ENCODE results near the gene CEPT1. TPM values are rescaled to one million over a fixed set of nuclear protein-coding genes. Genes with fewer than 3 reads are reported as not detected.
"Not testable (repeated sequence)": the region's sequence is repeated elsewhere in the genome, so short reads cannot be mapped to it uniquely, and the experiment has no call there.

The CEPT1 gene
- polyA plus RNA-seq, 1 donor from 2014 or later = 47.4 TPM

- H3K27ac Mint-ChIP-seq = peak overlapping the region; percentile 90 to 97 (median 95)
- peaks cover 1% of the 10 kb centered on the region for H3K27me3 Mint-ChIP-seq
- peaks cover 2% of the 10 kb centered on the region for H3K36me3 Mint-ChIP-seq
- peak overlapping the region; percentile 85 to 95 (median 92) for H3K4me3 Mint-ChIP-seq
- peaks cover 56 to 73% (median 67%) of the 10 kb centered on the region in 3 donors for H3K4me1 Mint-ChIP-seq
- H3K9me3 Mint-ChIP-seq = peaks cover 0 to 4% (median 0%) of the 10 kb centered on the region in 3 donors
These were observed 62.9 kb downstream of the CEPT1 start for GRCh38 chr1:111202707-111203623.

GRCh38 chr1:111203681-111204200 is 63.7 kb downstream of the CEPT1 start:
- Mint-ChIP-seq H3K27ac (peak overlapping the region; percentile 90 to 97 (median 95)), H3K4me1 (peaks cover 50 to 73% (median 66%) of the 10 kb centered on the region in 3 donors), H3K27me3 (peaks cover 1% of the 10 kb centered on the region), H3K4me3 (peak overlapping the region; percentile 85 to 95 (median 92)), H3K9me3 (peaks cover 0 to 4% (median 0%) of the 10 kb centered on the region in 3 donors), H3K36me3 (peaks cover 2% of the 10 kb centered on the region)

- H3K4me1 Mint-ChIP-seq = peaks cover 50 to 72% (median 60%) of the 10 kb centered on the region in 3 donors
- peaks cover 2% of the 10 kb centered on the region for H3K36me3 Mint-ChIP-seq
- peak overlapping the region; percentile 85 to 95 (median 92) for H3K4me3 Mint-ChIP-seq
- H3K27ac Mint-ChIP-seq = peak overlapping the region; percentile 90 to 97 (median 95)
- peaks cover 0 to 4% (median 0%) of the 10 kb centered on the region in 3 donors for H3K9me3 Mint-ChIP-seq
- peaks cover 1% of the 10 kb centered on the region for H3K27me3 Mint-ChIP-seq
These were observed 64.4 kb downstream of the CEPT1 start for GRCh38 chr1:111204201-111204982.

- Mint-ChIP-seq H3K27me3 (peaks cover 1% of the 10 kb centered on the region), H3K27ac (peak overlapping the region; percentile 90 to 97 (median 91)), H3K4me1 (peaks cover 46 to 67% (median 54%) of the 10 kb centered on the region in 3 donors), H3K9me3 (peaks cover 0 to 4% (median 0%) of the 10 kb centered on the region in 3 donors), H3K36me3 (no peaks in the 10 kb centered on the region), H3K4me3 (peak overlapping the region; percentile 85 to 95 (median 92))
These were observed 65.1 kb downstream of the CEPT1 start for GRCh38 chr1:111204983-111205713.

GRCh38 chr1:111205714-111206050 is 65.7 kb downstream of the CEPT1 start:
- peak overlapping the region in 2 of 3 donors; percentile 90 to 91 for H3K27ac Mint-ChIP-seq
- peaks cover 1% of the 10 kb centered on the region for H3K27me3 Mint-ChIP-seq
- peaks cover 0 to 4% (median 0%) of the 10 kb centered on the region in 3 donors for H3K9me3 Mint-ChIP-seq
- peak overlapping the region in 3 of 4 donors; percentile 85 to 95 (median 89) for H3K4me3 Mint-ChIP-seq
- H3K4me1 Mint-ChIP-seq = peaks cover 45 to 63% (median 53%) of the 10 kb centered on the region in 3 donors
- H3K36me3 Mint-ChIP-seq = no peaks in the 10 kb centered on the region

- H3K27ac Mint-ChIP-seq = no peak overlapping the region
- peaks cover 0 to 4% (median 0%) of the 10 kb centered on the region in 3 donors for H3K9me3 Mint-ChIP-seq
- H3K27me3 Mint-ChIP-seq = no peaks in the 10 kb centered on the region
- peaks cover 36 to 61% (median 41%) of the 10 kb centered on the region in 3 donors for H3K4me1 Mint-ChIP-seq
- H3K36me3 Mint-ChIP-seq = peaks cover 1% of the 10 kb centered on the region
- no peak overlapping the region for H3K4me3 Mint-ChIP-seq
These were observed 68.9 kb downstream of the CEPT1 start for GRCh38 chr1:111208921-111209320.

GRCh38 chr1:111209622-111210021 is 69.6 kb downstream of the CEPT1 start:
- Mint-ChIP-seq H3K36me3 (peaks cover 1% of the 10 kb centered on the region), H3K4me1 (peaks cover 41 to 67% (median 47%) of the 10 kb centered on the region in 3 donors), H3K4me3 (no peak overlapping the region), H3K9me3 (peaks cover 0 to 4% (median 0%) of the 10 kb centered on the region in 3 donors), H3K27ac (no peak overlapping the region), H3K27me3 (no peaks in the 10 kb centered on the region)

GRCh38 chr1:111211921-111212320 is 71.9 kb downstream of the CEPT1 start:
- H3K27ac Mint-ChIP-seq = no peak overlapping the region
- H3K4me3 Mint-ChIP-seq = no peak overlapping the region
- peaks cover 45 to 68% (median 46%) of the 10 kb centered on the region in 3 donors for H3K4me1 Mint-ChIP-seq
- H3K27me3 Mint-ChIP-seq = no peaks in the 10 kb centered on the region
- peaks cover 1% of the 10 kb centered on the region for H3K36me3 Mint-ChIP-seq
- no peaks in the 10 kb centered on the region for H3K9me3 Mint-ChIP-seq

- Mint-ChIP-seq H3K27ac (peak overlapping the region in 2 of 3 donors; percentile 21 to 97), H3K36me3 (peaks cover 1% of the 10 kb centered on the region), H3K27me3 (no peaks in the 10 kb centered on the region), H3K9me3 (no peaks in the 10 kb centered on the region), H3K4me3 (peak overlapping the region in 3 of 4 donors; percentile 0 to 85 (median 72)), H3K4me1 (peaks cover 51 to 72% (median 55%) of the 10 kb centered on the region in 3 donors)
These were observed 72.8 kb downstream of the CEPT1 start for GRCh38 chr1:111212634-111213335.

GRCh38 chr1:111213412-111213811 is 73.4 kb downstream of the CEPT1 start:
- H3K36me3 Mint-ChIP-seq = peaks cover 1% of the 10 kb centered on the region
- peaks cover 53 to 72% (median 55%) of the 10 kb centered on the region in 3 donors for H3K4me1 Mint-ChIP-seq
- peak overlapping the region; percentile 0 to 92 (median 78) for H3K4me3 Mint-ChIP-seq
- no peaks in the 10 kb centered on the region for H3K27me3 Mint-ChIP-seq
- H3K9me3 Mint-ChIP-seq = no peaks in the 10 kb centered on the region
- H3K27ac Mint-ChIP-seq = peak overlapping the region; percentile 21 to 98 (median 97)

GRCh38 chr1:111214074-111214801 is 74.2 kb downstream of the CEPT1 start:
- Mint-ChIP-seq H3K4me3 (peak overlapping the region; percentile 60 to 92 (median 78)), H3K9me3 (no peaks in the 10 kb centered on the region), H3K4me1 (peaks cover 57 to 75% (median 59%) of the 10 kb centered on the region in 3 donors), H3K36me3 (peaks cover 1% of the 10 kb centered on the region), H3K27me3 (no peaks in the 10 kb centered on the region), H3K27ac (peak overlapping the region; percentile 97 to 98 (median 98))

- H3K36me3 Mint-ChIP-seq = peaks cover 1% of the 10 kb centered on the region
- H3K4me1 Mint-ChIP-seq = peaks cover 64 to 79% (median 65%) of the 10 kb centered on the region in 3 donors
- H3K27me3 Mint-ChIP-seq = no peaks in the 10 kb centered on the region
- peak overlapping the region; percentile 97 to 98 (median 98) for H3K27ac Mint-ChIP-seq
- H3K4me3 Mint-ChIP-seq = peak overlapping the region; percentile 60 to 92 (median 78)
- no peaks in the 10 kb centered on the region for H3K9me3 Mint-ChIP-seq
These were observed 74.9 kb downstream of the CEPT1 start for GRCh38 chr1:111214884-111215283.

- Mint-ChIP-seq H3K4me3 (peak overlapping the region in 3 of 4 donors; percentile 72 to 92 (median 85)), H3K27ac (peak overlapping the region; percentile 97 to 98 (median 98)), H3K4me1 (peaks cover 65 to 83% (median 68%) of the 10 kb centered on the region in 3 donors)
- not testable (repeated sequence) for H3K9me3 Mint-ChIP-seq, H3K36me3 Mint-ChIP-seq, H3K27me3 Mint-ChIP-seq
These were observed 75.3 kb downstream of the CEPT1 start for GRCh38 chr1:111215285-111215684.
